HG03558 (cell line): ENCODE data around the gene CFAP299.
"Not testable (repeated sequence)": the region's sequence is repeated elsewhere in the genome, so short reads cannot be mapped to it uniquely, and the experiment has no call there.

ENCODE experiments used
- ATAC-seq: cut with Tn5 transposase; IDR thresholded peaks from one replicate; pipeline ENCODE4 v1.9.1; 2021; ENCODE audit warnings: moderate number of reproducible peaks; ENCODE audit not compliant: unreplicated experiment; ENCODE audit errors: extremely low read depth

The CFAP299 gene

GRCh38 chr4:80680934-80681333, 345.4 kb downstream of the CFAP299 start:
- no peak for ATAC-seq

GRCh38 chr4:80685214-80685613, 349.7 kb downstream of the CFAP299 start:
- ATAC-seq = no peak

- ATAC-seq = not testable (repeated sequence)
Observed at GRCh38 chr4:80687736-80688135, 352.2 kb downstream of the CFAP299 start.

GRCh38 chr4:80694171-80694570, 358.6 kb downstream of the CFAP299 start:
- no peak for ATAC-seq

GRCh38 chr4:80705311-80705710, 369.8 kb downstream of the CFAP299 start:
- ATAC-seq = no peak

GRCh38 chr4:80709082-80709869, 373.7 kb downstream of the CFAP299 start:
- no peak for ATAC-seq

- no peak for ATAC-seq
Observed at GRCh38 chr4:80710748-80711451, 375.4 kb downstream of the CFAP299 start.

GRCh38 chr4:80711956-80712355, 376.4 kb downstream of the CFAP299 start:
- no peak for ATAC-seq

- no peak for ATAC-seq
Observed at GRCh38 chr4:80713409-80713808, 377.9 kb downstream of the CFAP299 start.

- ATAC-seq = no peak
Observed at GRCh38 chr4:80717204-80717603, 381.7 kb downstream of the CFAP299 start.

GRCh38 chr4:80726471-80726870, 390.9 kb downstream of the CFAP299 start:
- ATAC-seq = no peak

GRCh38 chr4:80730158-80730557, 394.6 kb downstream of the CFAP299 start:
- no peak for ATAC-seq

- ATAC-seq = no peak
Observed at GRCh38 chr4:80731436-80731835, 395.9 kb downstream of the CFAP299 start.

GRCh38 chr4:80732010-80732409, 396.5 kb downstream of the CFAP299 start:
- no peak for ATAC-seq

GRCh38 chr4:80740375-80740774, 404.8 kb downstream of the CFAP299 start:
- no peak for ATAC-seq

- ATAC-seq = not testable (repeated sequence)
Observed at GRCh38 chr4:80749558-80749957, 414.0 kb downstream of the CFAP299 start.

GRCh38 chr4:80751200-80751599, 415.7 kb downstream of the CFAP299 start:
- no peak for ATAC-seq

GRCh38 chr4:80767944-80768343, 432.4 kb downstream of the CFAP299 start:
- no peak for ATAC-seq

- ATAC-seq = no peak
Observed at GRCh38 chr4:80776168-80776567, 440.6 kb downstream of the CFAP299 start.

- no peak for ATAC-seq
Observed at GRCh38 chr4:80781431-80781830, 445.9 kb downstream of the CFAP299 start.

- ATAC-seq = no peak
Observed at GRCh38 chr4:80787306-80787705, 451.8 kb downstream of the CFAP299 start.

GRCh38 chr4:80788798-80789197, 453.3 kb downstream of the CFAP299 start:
- ATAC-seq = no peak
